Ovary (tissue), 3 donors: ENCODE measurements around the gene IFNG-AS1.

Experiments used
- EP300 ChIP-seq: sonication (generic); formaldehyde crosslinking; IDR thresholded peaks from one replicate; pipeline ENCODE4 v1.6.1; 2017; ENCODE audit warnings: antibody characterized with exemption
- POLR2A ChIP-seq: fragments of 450-650 bp; IDR thresholded peaks from one replicate; pipeline ENCODE4 v1.6.1; 2017; ENCODE audit warnings: antibody characterized with exemption, mild to moderate bottlenecking, moderate library complexity
- TF ChIP-seq, protein P1 (sequence below), 3 donors: fragments of 450-650 bp in 2 of 3; fragments of 200-600 bp in 1 of 3; IDR thresholded peaks; one replicate each; pipeline versions ENCODE4 v1.5.1 to v1.8.0; 2016 to 2022; ENCODE audit warnings: antibody characterized with exemption in 3 of 3, mild to moderate bottlenecking in 1 of 3
- donor health status: DM: no; HTN: no; CAD: no.

DNA sequence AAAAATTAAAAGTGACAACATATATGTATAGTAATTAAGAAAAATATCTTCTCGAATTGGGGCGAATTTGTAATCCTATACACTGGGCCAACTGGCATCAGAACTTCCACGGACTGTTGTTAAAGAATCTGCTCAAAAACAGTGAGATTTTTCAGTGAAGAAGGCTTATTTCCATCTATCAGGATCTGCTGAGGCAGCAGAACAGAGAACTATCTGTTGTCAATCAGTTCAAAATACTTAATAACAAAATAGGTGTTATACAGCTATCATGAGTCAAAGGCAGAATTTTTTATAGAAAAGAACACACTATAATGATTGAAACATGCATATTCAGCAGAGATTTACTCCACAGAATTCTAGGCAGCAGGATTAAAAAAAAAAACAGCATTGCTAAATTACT lies 41.9 kb downstream of the IFNG-AS1 start:
- TF ChIP-seq, protein P1, sequence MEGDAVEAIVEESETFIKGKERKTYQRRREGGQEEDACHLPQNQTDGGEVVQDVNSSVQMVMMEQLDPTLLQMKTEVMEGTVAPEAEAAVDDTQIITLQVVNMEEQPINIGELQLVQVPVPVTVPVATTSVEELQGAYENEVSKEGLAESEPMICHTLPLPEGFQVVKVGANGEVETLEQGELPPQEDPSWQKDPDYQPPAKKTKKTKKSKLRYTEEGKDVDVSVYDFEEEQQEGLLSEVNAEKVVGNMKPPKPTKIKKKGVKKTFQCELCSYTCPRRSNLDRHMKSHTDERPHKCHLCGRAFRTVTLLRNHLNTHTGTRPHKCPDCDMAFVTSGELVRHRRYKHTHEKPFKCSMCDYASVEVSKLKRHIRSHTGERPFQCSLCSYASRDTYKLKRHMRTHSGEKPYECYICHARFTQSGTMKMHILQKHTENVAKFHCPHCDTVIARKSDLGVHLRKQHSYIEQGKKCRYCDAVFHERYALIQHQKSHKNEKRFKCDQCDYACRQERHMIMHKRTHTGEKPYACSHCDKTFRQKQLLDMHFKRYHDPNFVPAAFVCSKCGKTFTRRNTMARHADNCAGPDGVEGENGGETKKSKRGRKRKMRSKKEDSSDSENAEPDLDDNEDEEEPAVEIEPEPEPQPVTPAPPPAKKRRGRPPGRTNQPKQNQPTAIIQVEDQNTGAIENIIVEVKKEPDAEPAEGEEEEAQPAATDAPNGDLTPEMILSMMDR (IDR thresholded peaks at IDR 0.05): no peak
- TF ChIP-seq EP300 (no peak), POLR2A (no peak)
